CD14-positive monocyte (primary cell): ENCODE data around the gene SHB. TPM values are rescaled to one million over a fixed set of nuclear protein-coding genes. Genes with fewer than 3 reads are reported as not detected.

Source experiments
- DNase-seq, 3 donors: peaks; one replicate each; pipeline ENCODE4 v3.0.0-alpha.2; 2011 to 2022
- H2AFZ ChIP-seq: 2 replicates; pipeline ENCODE4 v1.6.0; 2012; ENCODE audit warnings: mild to moderate bottlenecking, low read depth, low read length, inconsistent platforms; ENCODE audit not compliant: insufficient read depth, poor library complexity, severe bottlenecking
- H3K27ac ChIP-seq, 2 donors: 1 replicate in 1 of 2; 2 replicates in 1 of 2; pipeline ENCODE4 v1.5.1; 2012 to 2013; ENCODE audit warnings: low read length in 2 of 2, control low read depth in 1 of 2, inconsistent platforms in 1 of 2, low read depth in 1 of 2, mild to moderate bottlenecking in 1 of 2
- H3K27me3 ChIP-seq, 2 donors: one replicate each; pipeline versions ENCODE4 v1.6.0 to v1.6.1; 2011 to 2013; ENCODE audit warnings: low read length in 2 of 2; ENCODE audit not compliant: control insufficient read depth in 2 of 2, insufficient read depth in 2 of 2
- H3K36me3 ChIP-seq, 2 donors: replicated peaks in 1 of 2; 1 replicate in 1 of 2; 2 replicates in 1 of 2; pipeline versions ENCODE4 v1.5.1 to v1.6.1; 2012 to 2013; ENCODE audit warnings: low read length in 2 of 2, control low read depth in 1 of 2, inconsistent platforms in 1 of 2, mild to moderate bottlenecking in 1 of 2; ENCODE audit not compliant: insufficient read depth in 2 of 2, control insufficient read depth in 1 of 2
- H3K4me1 ChIP-seq, 2 donors: 1 replicate in 1 of 2; 2 replicates in 1 of 2; pipeline versions ENCODE4 v1.5.1 to v1.6.1; 2012 to 2013; ENCODE audit warnings: low read length in 2 of 2, control low read depth in 1 of 2, inconsistent platforms in 1 of 2, mild to moderate bottlenecking in 1 of 2, moderate library complexity in 1 of 2; ENCODE audit not compliant: insufficient read depth in 2 of 2, control insufficient read depth in 1 of 2
- H3K4me2 ChIP-seq: replicated peaks from 2 replicates; pipeline ENCODE3; 2012; ENCODE audit warnings: low read length, moderate library complexity, mild to moderate bottlenecking; ENCODE audit not compliant: poor library complexity, severe bottlenecking; ENCODE audit errors: extremely low read depth
- H3K4me3 ChIP-seq, 3 experiments: fragments of 200-600 bp in 1 of 3; sonication (generic) in 1 of 3; replicated peaks in 1 of 3; 1 replicate in 2 of 3; 2 replicates in 1 of 3; pipeline ENCODE4 v1.5.1; 2011 to 2013; ENCODE audit warnings: low read length in 3 of 3, mild to moderate bottlenecking in 3 of 3, control low read depth in 2 of 3, low read depth in 2 of 3, inconsistent platforms in 1 of 3, moderate library complexity in 1 of 3
- H3K79me2 ChIP-seq: 2 replicates; pipeline ENCODE4 v1.6.0; 2012; ENCODE audit warnings: mild to moderate bottlenecking, control low read depth, inconsistent platforms, low read length, moderate library complexity; ENCODE audit not compliant: insufficient read depth
- H3K9ac ChIP-seq: 2 replicates; pipeline ENCODE4 v1.6.0; 2017; ENCODE audit warnings: low read length, mild to moderate bottlenecking; ENCODE audit not compliant: insufficient read depth, poor library complexity, severe bottlenecking
- H3K9me3 ChIP-seq, 2 donors: replicated peaks in 1 of 2; 1 replicate in 1 of 2; 2 replicates in 1 of 2; pipeline versions ENCODE4 v1.5.1 to v1.6.1; 2012 to 2013; ENCODE audit warnings: low read length in 2 of 2, control low read depth in 1 of 2; ENCODE audit not compliant: control insufficient read depth in 1 of 2, insufficient read depth in 1 of 2
- H4K20me1 ChIP-seq: 2 replicates; pipeline ENCODE4 v1.6.0; 2012; ENCODE audit warnings: mild to moderate bottlenecking, low read length, control low read depth, moderate library complexity; ENCODE audit not compliant: insufficient read depth
- H3K27ac Mint-ChIP-seq, 7 donors: one replicate each; pipeline ENCODE4 v1.8.0; 2020; ENCODE audit warnings: mild to moderate bottlenecking in 7 of 7, mixed read lengths in 7 of 7, moderate library complexity in 6 of 7, inconsistent platforms in 2 of 7
- H3K27me3 Mint-ChIP-seq, 3 donors: one replicate each; pipeline ENCODE4 v1.8.0; 2021 to 2022; ENCODE audit warnings: low read depth in 3 of 3, mild to moderate bottlenecking in 3 of 3, mixed read lengths in 3 of 3, moderate library complexity in 3 of 3, inconsistent platforms in 1 of 3
- H3K36me3 Mint-ChIP-seq, 2 donors: one replicate each; pipeline ENCODE4 v1.8.0; 2020; ENCODE audit warnings: mixed read lengths in 2 of 2, inconsistent platforms in 1 of 2, mild to moderate bottlenecking in 1 of 2
- H3K4me1 Mint-ChIP-seq: one replicate; pipeline ENCODE4 v1.8.0; 2020; ENCODE audit warnings: mild to moderate bottlenecking, mixed read lengths
- H3K4me3 Mint-ChIP-seq, 2 donors: one replicate each; pipeline ENCODE4 v1.8.0; 2020; ENCODE audit warnings: mild to moderate bottlenecking in 2 of 2, mixed read lengths in 2 of 2, moderate library complexity in 1 of 2
- H3K9me3 Mint-ChIP-seq, 7 donors: one replicate each; pipeline ENCODE4 v1.8.0; 2020 to 2022; ENCODE audit warnings: mixed read lengths in 7 of 7, mild to moderate bottlenecking in 6 of 7, moderate library complexity in 6 of 7, inconsistent platforms in 2 of 7
- CTCF ChIP-seq: fragments of 200-600 bp; IDR thresholded peaks from one replicate; pipeline ENCODE4 v1.8.0; 2022; ENCODE audit warnings: antibody characterized with exemption, mild to moderate bottlenecking
- WGBS: methylation state at CpG from one replicate; pipeline ENCODE4 v1.1.5; 2013; ENCODE audit warnings: missing lambda C conversion rate; ENCODE audit not compliant: insufficient coverage; 5-methylcytosine and 5-hydroxymethylcytosine counted together
- intact Hi-C, 2 donors: fragments of 100-400 bp; cut with micrococcal nuclease; formaldehyde crosslinking; loops; one replicate each; pipeline versions ENCODE4 v1.15.0 to v1.15.1; 2023
- polyA plus RNA-seq, 3 donors: library from polyadenylated mRNA; depleted of rRNA in 1 of 3; unstranded in 2 of 3; stranded (reverse) in 1 of 3; fragments of 300-500 nt in 2 of 3; fragments of >200 nt in 1 of 3; fragmentation: Illumina TruSeq in 2 of 3; gene quantifications; 1 replicate in 2 of 3; 2 replicates in 1 of 3; pipeline ENCODE4 v1.2.3, GENCODE V29; 2012 to 2021

Gene SHB
- polyA plus RNA-seq, 3 donors, result 0.27 to 1.3 (median 0.31) TPM

- H3K4me1 ChIP-seq, result peaks cover 30 to 36% of the 10 kb centered on the region in 2 donors
- peaks cover 3 to 6% (median 3%) of the 10 kb centered on the region in 3 donors for H3K27me3 Mint-ChIP-seq
- no peak for DNase-seq
- no peaks in the 10 kb centered on the region for H3K36me3 ChIP-seq
- TF ChIP-seq CTCF, result no peak
- WGBS, result 86% methylated on average over 15 of the region's 21 CpGs
- H3K27ac Mint-ChIP-seq, result no peak overlapping the region
- no peak overlapping the region for H3K4me2 ChIP-seq
- peak overlapping the region; percentile 49 for H3K9ac ChIP-seq
- H2AFZ ChIP-seq, result peak overlapping the region; percentile 60
- peaks cover 38% of the 10 kb centered on the region for H3K4me1 Mint-ChIP-seq
- H3K27me3 ChIP-seq, result no peaks in the 10 kb centered on the region
- no peak overlapping the region for H3K27ac ChIP-seq
- intact Hi-C loops, result no loop called here
- H3K79me2 ChIP-seq, result no peaks in the 10 kb centered on the region
- H3K4me3 ChIP-seq, result no peak overlapping the region
- H3K36me3 Mint-ChIP-seq, result peaks cover 0 to 7% of the 10 kb centered on the region in 2 donors
- H3K4me3 Mint-ChIP-seq, result no peak overlapping the region
- no peaks in the 10 kb centered on the region for H3K9me3 ChIP-seq
- H4K20me1 ChIP-seq, result no peaks in the 10 kb centered on the region
- peaks cover 0 to 1% (median 0%) of the 10 kb centered on the region in 7 donors for H3K9me3 Mint-ChIP-seq
These were observed 28.9 kb downstream of the SHB start for GRCh38 chr9:38039907-38040682.

GRCh38 chr9:38039090-38039906, 29.7 kb downstream of the SHB start:
- 41% methylated on average over 9 of the region's 16 CpGs for WGBS

More at GRCh38 chr9:38039090-38039906, 29.7 kb downstream of the SHB start:
- Histone ChIP-seq H3K4me3 (no peak overlapping the region), H3K27ac (peak overlapping the region in 1 of 2 donors; percentile 7), H2AFZ (peak overlapping the region; percentile 60), H3K36me3 (no peaks in the 10 kb centered on the region), H4K20me1 (no peaks in the 10 kb centered on the region), H3K27me3 (no peaks in the 10 kb centered on the region), H3K9me3 (no peaks in the 10 kb centered on the region), H3K4me1 (peaks cover 30 to 36% of the 10 kb centered on the region in 2 donors), H3K9ac (peak overlapping the region; percentile 49), H3K4me2 (peak overlapping the region; percentile 20), H3K79me2 (no peaks in the 10 kb centered on the region)
- Mint-ChIP-seq H3K4me1 (peaks cover 41% of the 10 kb centered on the region), H3K36me3 (peaks cover 0 to 4% of the 10 kb centered on the region in 2 donors), H3K9me3 (peaks cover 0 to 1% (median 0%) of the 10 kb centered on the region in 7 donors), H3K4me3 (no peak overlapping the region), H3K27me3 (peaks cover 0 to 6% (median 3%) of the 10 kb centered on the region in 3 donors), H3K27ac (peak overlapping the region in 1 of 7 donors; percentile 10)
- TF ChIP-seq CTCF, result no peak
- intact Hi-C loops, result no loop called here
- DNase-seq, result peak in 2 of 3 donors; percentile 22 to 30
